Dermis microvascular lymphatic vessel endothelial cell (primary cell): Measurements from ENCODE around the gene LDB1. TPM values are rescaled to one million over a fixed set of nuclear protein-coding genes. Genes with fewer than 3 reads are reported as not detected.

Experiments used
- DNase-seq, 2 donors: peaks; one replicate each; pipeline versions ENCODE4 v3.0.0 to v3.0.0-alpha.2; 2010; ENCODE audit warnings: low read depth in 2 of 2
- total RNA-seq: library from RNA; depleted of rRNA; stranded (reverse); fragments of >200 nt; gene quantifications from 2 replicates; pipeline ENCODE4 v1.2.1, GENCODE V29; 2014

The LDB1 gene
- total RNA-seq, 1 donor from 2014 or later, result 32.0 TPM

- DNase-seq, result no peak
These were observed 15.9 kb upstream of the LDB1 start for GRCh38 chr10:102135956-102136526.

DNA sequence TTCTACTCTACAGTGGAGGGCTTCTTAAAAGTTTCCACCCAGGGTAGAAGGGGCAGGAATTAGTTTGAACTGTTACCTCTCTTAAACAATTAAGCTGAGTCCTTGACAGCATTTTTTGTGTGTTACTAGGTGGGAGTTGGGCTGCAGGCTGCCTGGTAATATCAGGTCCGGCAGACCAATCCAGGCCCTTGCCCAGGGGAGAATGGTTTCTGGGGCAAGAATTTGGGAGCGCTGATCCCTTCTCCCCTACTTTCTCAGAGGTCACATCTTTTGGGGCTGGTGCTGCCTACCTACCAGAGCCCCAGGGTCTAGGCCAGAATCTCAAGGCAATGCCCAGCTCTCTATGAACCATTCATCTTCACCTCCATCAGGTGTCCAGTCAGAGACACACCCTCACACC, 14.2 kb upstream of the LDB1 start:
- DNase-seq, result no peak

GRCh38 chr10:102133373-102134195, 13.4 kb upstream of the LDB1 start:
- peak in 1 of 2 donors; percentile 82 for DNase-seq

- DNase-seq, result peak; percentile 98 to 100
These were observed 12.6 kb upstream of the LDB1 start, which contains the start of gene PPRC1 for GRCh38 chr10:102132563-102133372. TSS of gene PPRC1 (plus strand) at chr10:102133040. CDS start at chr10:102133069, 29 bp downstream.

DNA sequence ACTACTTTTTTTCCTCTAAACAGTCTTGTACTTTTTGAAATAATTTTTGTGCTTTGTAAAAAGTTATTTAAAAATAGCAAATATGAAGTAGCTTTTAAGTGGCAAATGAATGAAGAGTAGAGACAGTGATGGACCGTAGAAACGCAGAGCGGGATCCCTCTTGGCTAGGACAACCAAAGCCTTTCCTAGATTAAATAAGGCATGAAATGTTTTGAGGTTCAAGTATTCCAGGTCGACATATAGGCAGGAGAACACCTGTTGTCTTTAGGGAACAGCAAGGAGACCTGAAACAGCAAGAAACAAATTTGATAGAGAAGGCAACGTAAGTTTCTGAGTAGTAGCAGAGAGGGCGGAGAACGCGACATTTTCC, 12.0 kb upstream of the LDB1 start:
- DNase-seq, result no peak

DNA sequence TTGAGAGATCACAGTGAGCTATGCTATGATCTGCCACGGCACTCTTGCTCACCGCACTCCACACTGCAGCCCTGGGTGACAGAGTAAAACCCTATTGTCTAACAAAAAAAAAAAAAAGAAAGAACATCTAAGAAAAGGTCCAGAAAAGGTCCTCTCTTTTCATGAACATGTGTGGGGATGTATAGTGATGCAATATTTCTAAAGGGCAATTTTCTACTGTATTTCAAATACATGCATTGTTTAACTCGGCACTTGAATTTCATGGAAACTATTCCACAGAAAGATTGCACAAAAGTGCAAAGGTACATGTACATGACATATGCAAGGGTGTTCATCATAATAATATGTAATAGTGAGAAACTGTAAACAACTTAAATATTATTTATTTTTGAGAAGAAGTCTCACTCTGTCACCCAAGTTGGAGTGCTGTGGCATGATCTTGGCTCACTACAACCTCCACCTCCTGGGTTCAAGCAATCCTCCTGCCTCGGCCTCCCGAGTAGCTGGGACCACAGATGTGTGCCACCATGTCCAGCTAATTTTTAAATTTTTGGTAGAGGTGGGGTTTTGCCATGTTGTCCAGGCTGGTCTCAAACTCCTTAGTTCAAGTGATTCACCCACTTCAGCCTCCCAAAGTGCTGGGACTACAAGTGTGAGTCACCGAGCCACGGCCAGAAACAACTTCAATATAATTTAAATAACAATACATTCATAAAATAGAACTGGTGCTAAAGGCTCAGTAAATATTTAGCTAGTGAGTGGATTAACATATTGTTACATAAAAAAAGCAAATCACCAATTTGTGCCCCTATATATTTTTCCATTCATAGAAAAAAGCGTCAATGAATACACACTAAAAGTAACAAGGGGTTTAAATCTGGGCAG, 11.4 kb upstream of the LDB1 start:
- DNase-seq, result no peak

DNA sequence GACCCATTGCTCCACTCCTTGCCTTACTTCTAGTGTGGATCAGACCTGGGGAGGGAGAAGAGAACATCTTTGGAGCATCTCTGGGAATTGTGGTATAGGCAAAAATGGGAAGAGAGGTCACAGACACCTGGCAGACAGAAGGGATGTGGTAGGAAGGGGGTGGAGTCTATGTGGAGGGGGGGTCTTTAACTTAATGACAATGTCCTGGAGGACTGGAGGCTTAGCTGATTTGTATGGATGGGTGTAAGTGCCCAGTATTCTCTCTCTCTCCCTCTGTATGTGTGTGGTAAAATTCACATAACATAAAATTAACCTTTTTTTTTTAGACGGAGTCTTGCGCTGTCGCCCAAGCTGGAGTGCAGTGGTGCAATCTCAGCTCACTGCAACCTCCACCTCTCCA, 3.1 kb upstream of the LDB1 start:
- no peak for DNase-seq

- no peak for DNase-seq
These were observed 2.3 kb upstream of the LDB1 start for GRCh38 chr10:102122450-102122849.

DNA sequence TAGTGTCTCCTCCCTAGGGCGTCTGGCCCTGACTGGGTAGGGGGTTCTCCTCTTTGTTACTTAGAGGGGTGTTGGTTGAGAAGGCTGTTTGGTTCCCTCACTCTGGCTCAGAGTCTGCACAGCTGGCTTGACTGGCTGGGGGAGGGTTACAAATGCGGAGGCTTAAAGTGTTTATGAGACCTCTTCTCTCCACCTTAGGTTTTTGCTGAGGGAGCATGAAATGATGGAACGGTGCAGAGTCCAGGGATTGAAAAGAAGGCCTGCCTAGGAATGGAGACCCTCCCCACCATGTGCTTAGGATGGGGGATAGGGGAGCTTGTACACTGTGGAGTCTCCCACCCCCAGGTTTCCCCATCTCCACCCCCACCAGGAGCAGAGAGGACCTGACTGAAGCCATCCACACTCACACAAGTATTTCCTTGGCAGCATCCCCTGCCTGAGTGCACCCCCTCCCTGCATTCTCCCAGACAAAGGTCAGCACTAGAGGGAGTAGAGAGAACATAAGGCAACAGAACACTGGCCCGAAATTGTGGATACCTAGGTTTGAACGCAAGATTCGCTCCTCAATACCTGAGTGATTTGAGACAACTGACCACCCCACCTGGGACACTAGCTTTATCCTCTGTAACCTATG, 1.7 kb upstream of the LDB1 start:
- DNase-seq, result no peak

DNA sequence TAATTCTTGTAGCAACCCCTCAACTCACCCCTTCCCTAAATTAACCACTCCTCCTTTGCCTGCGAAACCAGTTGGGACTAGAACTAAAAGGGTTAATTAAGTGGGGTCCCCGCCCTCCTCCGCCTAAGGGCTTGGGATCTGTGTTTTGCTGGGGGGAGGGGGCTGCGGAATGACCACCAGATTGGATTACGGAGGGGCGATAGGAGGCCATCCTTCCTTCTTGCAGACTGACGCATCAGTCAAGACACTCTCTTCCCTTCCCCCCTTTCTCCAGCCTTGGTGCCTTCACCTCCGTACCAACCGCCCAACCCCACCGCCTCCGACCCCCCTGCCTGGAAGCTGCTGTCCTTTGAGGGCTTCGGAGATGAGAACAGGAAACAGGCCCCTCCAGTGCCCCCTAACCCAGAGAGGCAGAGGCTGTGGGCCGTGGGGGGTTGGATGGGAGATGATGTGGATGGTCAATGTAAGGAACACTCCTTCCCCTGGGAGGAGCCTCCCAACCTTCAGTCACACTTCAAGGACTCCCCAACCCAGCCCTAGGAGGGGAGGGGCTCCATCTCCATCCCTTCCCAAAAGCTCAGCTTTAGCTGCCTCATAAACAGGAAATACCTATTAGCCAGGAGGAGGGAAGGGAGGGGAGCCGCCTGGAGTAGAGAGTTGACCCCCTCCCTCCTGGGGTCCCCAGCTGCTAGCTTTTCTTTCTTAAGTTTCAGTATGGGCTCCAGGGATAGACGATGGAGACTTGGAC, 997 bp upstream of the LDB1 start:
- no peak for DNase-seq

DNA sequence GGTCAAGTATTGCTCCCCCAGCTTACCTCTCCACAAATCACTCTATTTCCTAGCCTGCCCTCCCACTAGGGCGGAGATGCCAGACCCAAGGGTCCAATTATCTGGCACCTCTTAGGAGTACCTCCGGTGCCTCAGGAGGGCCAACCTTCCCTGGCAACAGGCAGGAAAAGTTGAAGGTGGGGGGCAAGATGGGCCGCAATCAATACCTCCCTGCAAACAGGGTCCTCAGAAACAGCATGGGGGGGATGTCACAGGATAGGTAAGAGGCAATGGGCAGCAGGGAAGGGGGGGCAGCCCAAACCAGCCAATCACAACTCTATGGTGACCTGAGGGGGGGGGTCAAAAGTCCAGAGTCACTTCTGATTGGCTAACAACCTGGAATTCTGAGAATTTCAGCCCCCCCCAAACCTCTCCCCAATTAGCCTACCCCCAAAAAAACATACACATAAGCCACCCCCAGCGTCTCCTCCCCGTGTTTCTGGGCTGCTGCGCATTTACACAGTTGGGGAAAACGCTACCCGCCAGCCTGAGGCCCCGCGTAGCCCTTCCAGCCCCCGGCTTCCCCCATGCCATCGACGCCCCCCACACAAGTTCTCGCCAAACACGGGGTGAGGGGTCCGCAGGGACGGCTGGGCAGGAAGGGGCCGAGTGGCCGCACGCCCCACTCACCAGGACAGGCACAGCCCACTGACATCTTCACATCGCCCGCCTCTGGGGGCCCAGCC, 589 bp downstream of the LDB1 start:
- peak; percentile 60 to 78 for DNase-seq

DNA sequence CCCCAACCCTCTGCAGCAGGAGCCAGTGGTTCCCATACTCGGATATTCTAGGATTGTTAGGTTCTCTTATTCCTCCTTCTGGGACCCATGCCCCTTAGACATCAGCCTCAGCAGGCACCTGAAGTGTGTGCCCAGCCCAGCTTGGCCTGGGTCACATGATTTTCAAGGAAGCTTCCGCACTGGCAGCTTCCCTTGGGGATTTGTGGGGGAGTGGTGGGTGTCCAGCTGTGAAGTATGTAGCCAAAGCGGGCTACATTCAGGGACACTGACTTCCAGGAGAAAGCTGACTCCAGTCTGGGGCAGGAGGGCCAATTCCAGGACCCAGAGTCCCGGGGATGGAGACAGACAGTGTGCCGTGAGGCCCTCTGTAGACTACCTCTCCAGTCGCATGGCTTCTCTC, 1.3 kb downstream of the LDB1 start:
- DNase-seq, result no peak

- peak; percentile 21 to 63 for DNase-seq
These were observed 2.6 kb downstream of the LDB1 start for GRCh38 chr10:102117391-102118159.

DNA sequence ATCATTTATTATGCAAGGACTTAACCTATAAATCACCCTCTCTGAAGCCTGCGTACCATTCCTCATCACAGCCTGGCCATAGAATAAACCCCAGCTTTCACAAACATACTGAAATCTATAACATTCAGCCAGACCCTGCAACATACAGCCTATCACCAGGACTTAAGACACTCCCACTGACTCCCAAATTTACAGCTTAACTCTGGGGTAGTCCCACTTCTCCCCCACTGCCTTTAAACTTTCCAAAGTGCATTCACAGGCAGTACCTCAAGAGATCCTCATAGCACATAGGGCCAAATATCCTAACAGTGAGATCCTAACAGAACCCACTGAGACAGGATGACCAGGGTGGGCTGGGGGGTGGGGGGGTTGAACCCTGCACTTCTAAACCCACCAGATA, 3.5 kb downstream of the LDB1 start:
- DNase-seq, result no peak

GRCh38 chr10:102115775-102116174, 4.4 kb downstream of the LDB1 start:
- peak in 1 of 2 donors; percentile 54 for DNase-seq

DNA sequence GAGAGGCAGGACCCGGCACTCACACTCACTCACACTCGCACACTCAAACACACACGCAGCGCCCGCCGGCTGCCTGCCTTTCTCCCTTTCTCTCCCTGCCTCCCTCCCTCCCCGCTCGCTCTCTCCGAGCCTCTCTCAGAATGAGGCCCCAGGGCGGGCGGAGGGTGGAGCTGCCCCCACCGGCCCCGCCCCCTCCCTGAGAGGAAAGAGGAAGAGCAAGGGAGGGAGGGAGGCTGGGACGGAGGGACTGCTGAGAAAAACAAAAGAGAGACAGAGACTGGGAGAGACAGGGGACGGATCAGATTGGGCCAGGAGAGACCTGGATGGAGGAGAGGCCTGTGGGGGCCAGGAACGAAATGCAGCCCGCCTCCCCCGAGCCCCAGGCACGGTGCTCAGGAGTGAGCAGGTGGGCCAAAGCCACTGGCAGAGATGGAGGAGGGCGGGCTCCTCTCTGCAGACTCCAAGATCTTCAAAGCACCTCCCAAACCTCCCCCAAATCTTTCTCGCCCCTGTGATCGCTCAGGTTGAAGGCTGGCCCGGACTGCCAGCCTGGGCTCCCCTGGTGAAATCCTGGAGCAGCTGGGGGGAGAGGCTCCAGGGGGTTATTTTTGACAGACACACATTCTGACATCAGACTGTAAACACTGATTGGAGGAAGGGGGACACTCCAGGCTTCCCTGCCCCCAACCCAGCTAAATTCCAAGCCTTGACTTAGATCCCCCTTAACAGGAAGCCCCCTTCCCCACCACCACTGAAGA, 5.1 kb downstream of the LDB1 start:
- peak in 1 of 2 donors; percentile 79 for DNase-seq

- peak in 1 of 2 donors; percentile 29 for DNase-seq
These were observed 6.0 kb downstream of the LDB1 start for GRCh38 chr10:102113956-102114857.
